Measurements from ENCODE around the gene PCSK9.

Gene PCSK9

DNA sequence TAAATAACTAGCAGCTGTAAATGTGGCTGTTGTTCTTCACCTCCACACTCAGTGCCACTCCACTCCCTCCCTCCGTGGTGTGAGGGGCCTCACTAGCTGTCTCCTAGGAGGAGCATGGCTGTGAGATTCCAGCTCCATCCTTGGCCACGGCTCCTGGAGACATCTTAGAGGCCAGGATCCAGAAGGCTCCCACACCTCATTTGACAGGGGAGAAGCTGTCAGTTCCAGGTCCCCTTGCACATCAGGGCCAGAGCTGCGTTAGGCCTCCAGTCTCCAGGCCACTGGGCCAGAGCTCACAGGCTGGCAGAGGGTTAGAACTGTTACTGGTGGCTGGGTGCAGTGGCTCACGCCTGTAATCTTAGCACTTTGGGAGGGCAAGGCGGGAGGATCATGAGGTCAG, 15.0 kb downstream of the PCSK9 start:
- H3K27me3 ChIP-seq (replicated peaks; ENCODE audit: control insufficient read depth, insufficient read depth, low read length): no peaks in the 10 kb centered on the region
- DNase-seq (ENCODE audit: extremely low read depth, insufficient read length): no peak
- no peak overlapping the region for H3K4me3 ChIP-seq (replicated peaks; ENCODE audit: low read depth, low read length)
- TF ChIP-seq, protein P1, sequence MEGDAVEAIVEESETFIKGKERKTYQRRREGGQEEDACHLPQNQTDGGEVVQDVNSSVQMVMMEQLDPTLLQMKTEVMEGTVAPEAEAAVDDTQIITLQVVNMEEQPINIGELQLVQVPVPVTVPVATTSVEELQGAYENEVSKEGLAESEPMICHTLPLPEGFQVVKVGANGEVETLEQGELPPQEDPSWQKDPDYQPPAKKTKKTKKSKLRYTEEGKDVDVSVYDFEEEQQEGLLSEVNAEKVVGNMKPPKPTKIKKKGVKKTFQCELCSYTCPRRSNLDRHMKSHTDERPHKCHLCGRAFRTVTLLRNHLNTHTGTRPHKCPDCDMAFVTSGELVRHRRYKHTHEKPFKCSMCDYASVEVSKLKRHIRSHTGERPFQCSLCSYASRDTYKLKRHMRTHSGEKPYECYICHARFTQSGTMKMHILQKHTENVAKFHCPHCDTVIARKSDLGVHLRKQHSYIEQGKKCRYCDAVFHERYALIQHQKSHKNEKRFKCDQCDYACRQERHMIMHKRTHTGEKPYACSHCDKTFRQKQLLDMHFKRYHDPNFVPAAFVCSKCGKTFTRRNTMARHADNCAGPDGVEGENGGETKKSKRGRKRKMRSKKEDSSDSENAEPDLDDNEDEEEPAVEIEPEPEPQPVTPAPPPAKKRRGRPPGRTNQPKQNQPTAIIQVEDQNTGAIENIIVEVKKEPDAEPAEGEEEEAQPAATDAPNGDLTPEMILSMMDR (IDR thresholded peaks at IDR 0.05; ENCODE audit: insufficient read depth, low read length, poor library complexity, severe bottlenecking): no peak
- no peaks in the 10 kb centered on the region for H3K36me3 ChIP-seq (ENCODE audit: control insufficient read depth, insufficient read depth, low read length)

DNA sequence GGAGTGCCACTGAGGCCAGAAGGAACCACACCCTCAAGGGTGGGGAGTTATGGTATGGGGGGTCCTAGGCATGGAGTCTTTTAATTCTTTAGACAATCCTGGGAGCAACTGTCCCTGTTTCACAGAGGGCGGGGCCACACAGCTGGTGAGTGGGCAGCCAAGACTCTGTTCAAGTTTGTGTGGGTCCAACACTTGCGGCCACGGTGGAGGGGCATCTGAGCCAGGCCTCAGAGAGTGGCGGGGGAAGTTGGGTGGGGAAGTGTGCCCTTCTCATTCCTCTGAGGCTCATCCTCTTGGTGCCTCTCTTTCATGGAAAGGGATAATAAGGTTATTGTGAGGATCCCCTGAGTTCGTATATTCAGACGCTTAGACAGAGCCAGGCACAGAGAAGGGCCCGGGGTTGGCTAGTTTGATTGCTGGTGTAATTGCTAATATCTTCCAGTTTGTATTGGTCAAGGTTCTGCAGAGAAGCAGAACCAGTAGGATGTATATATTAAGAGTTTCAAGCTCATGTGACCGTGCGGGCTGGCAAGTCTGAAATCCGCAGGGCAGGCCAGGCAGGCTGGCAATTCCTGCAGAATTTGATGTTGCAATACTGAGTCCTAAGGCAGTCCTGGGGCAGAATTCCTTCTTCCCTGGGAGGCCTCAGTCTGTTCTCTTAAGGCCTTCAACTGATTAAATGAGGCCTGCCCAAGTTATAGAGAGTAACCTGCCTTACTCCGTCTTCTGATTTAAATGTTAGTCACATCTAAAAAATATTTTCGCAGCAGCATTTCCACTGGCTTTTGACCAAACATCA, 15.9 kb downstream of the PCSK9 start:
- no peak for DNase-seq (ENCODE audit: extremely low read depth, insufficient read length)
- TF ChIP-seq, protein P1 (IDR thresholded peaks at IDR 0.05; ENCODE audit: insufficient read depth, low read length, poor library complexity, severe bottlenecking): no peak
- Histone ChIP-seq H3K4me3 (replicated peaks; ENCODE audit: low read depth, low read length) (no peak overlapping the region), H3K36me3 (ENCODE audit: control insufficient read depth, insufficient read depth, low read length) (no peaks in the 10 kb centered on the region), H3K27me3 (replicated peaks; ENCODE audit: control insufficient read depth, insufficient read depth, low read length) (no peaks in the 10 kb centered on the region)

DNA sequence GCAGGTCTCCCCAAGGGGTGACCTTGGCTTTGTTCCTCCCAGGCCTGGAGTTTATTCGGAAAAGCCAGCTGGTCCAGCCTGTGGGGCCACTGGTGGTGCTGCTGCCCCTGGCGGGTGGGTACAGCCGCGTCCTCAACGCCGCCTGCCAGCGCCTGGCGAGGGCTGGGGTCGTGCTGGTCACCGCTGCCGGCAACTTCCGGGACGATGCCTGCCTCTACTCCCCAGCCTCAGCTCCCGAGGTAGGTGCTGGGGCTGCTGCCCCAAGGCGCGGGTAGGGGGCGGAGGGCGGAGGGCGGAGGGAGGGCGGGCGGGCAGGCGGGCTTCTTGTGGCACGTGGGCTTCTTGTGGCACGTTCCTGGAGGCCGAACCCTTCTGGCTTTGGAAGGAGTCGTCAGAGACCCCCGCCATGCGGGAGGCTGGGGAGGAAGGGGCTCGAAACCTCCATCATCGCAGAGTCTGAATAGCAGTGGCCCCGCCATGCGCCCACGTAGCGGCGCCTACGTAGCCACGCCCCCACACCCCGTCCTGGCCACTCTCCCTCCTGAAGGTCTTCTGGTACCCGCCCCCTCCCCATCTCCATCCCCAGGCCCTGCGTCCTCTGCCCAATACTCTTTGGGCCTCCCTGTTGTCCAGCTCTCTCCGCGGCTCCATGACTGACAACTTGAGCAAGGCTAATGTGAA, 16.7 kb downstream of the PCSK9 start:
- Histone ChIP-seq H3K36me3 (ENCODE audit: control insufficient read depth, insufficient read depth, low read length) (no peaks in the 10 kb centered on the region), H3K4me3 (replicated peaks; ENCODE audit: low read depth, low read length) (no peak overlapping the region), H3K27me3 (replicated peaks; ENCODE audit: control insufficient read depth, insufficient read depth, low read length) (no peaks in the 10 kb centered on the region)
- DNase-seq (ENCODE audit: extremely low read depth, insufficient read length): no peak
- TF ChIP-seq, protein P1 (IDR thresholded peaks at IDR 0.05; ENCODE audit: insufficient read depth, low read length, poor library complexity, severe bottlenecking): no peak

DNA sequence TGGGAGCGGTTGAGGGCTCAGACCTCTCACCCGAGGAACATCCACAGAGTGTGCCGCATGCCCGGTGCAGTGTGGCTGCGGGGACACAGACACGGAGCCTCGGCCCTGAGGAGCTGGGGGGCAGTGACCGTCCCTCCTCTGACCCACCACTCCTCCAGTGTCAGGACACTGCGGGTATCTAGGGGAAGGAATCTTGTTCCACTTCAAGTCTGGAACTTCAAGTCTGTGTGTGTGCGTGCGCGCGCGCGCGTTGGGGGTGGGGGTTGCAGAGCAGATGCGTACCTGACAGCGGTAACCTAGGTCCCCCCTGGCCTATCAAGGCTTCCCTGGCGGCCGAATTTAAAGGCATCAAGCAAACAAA, 17.3 kb downstream of the PCSK9 start:
- DNase-seq (ENCODE audit: extremely low read depth, insufficient read length): no peak
- Histone ChIP-seq H3K27me3 (replicated peaks; ENCODE audit: control insufficient read depth, insufficient read depth, low read length) (no peaks in the 10 kb centered on the region), H3K36me3 (ENCODE audit: control insufficient read depth, insufficient read depth, low read length) (no peaks in the 10 kb centered on the region), H3K4me3 (replicated peaks; ENCODE audit: low read depth, low read length) (no peak overlapping the region)
- TF ChIP-seq, protein P1 (IDR thresholded peaks at IDR 0.05; ENCODE audit: insufficient read depth, low read length, poor library complexity, severe bottlenecking): no peak

- TF ChIP-seq, protein P1 (IDR thresholded peaks at IDR 0.05; ENCODE audit: insufficient read depth, low read length, poor library complexity, severe bottlenecking): no peak
- H3K27me3 ChIP-seq (replicated peaks; ENCODE audit: control insufficient read depth, insufficient read depth, low read length): no peaks in the 10 kb centered on the region
- H3K4me3 ChIP-seq (replicated peaks; ENCODE audit: low read depth, low read length): no peak overlapping the region
- DNase-seq (ENCODE audit: extremely low read depth, insufficient read length): no peak
- H3K36me3 ChIP-seq (ENCODE audit: control insufficient read depth, insufficient read depth, low read length): no peaks in the 10 kb centered on the region
These were observed 18.1 kb downstream of the PCSK9 start for GRCh38 chr1:55057270-55057955.

Data from GM06990 (cell line).